ENCODE data around the gene CHST1.

DNA sequence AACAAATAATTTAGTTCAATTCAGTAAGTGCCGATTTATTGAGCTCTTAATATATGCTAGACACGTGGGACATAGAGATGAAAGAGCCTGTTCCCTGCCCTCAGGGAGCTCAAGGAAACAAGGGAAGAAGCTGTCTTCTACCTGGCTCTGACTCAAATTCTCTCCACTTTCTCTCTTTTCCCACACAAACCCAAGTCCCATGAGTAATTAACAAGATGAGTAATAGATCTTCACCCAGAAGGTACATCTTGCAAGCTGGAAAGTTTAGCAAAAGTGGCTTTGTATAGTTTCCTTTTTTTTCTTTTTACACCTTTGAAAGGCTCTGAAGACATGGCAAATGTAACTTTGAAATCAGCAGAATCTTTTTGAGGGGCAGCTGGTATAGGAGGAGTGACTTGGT, 48.2 kb upstream of the CHST1 start:
- no peak for TF ChIP-seq GATA3 (IDR thresholded peaks at IDR 0.05; ENCODE audit: low read depth, low read length)
- TF ChIP-seq GATA2 (IDR thresholded peaks at IDR 0.05; ENCODE audit: low read depth, low read length): no peak
